Fibroblast of peridontal ligament (primary cell): ENCODE results near the gene CALR3.
"Not testable (repeated sequence)": the region's sequence is repeated elsewhere in the genome, so short reads cannot be mapped to it uniquely, and the experiment has no call there.

Source experiments
- DNase-seq: peaks from one replicate; pipeline ENCODE4 v3.0.0-alpha.2; 2010; ENCODE audit errors: extremely low read depth

Gene CALR3

DNA sequence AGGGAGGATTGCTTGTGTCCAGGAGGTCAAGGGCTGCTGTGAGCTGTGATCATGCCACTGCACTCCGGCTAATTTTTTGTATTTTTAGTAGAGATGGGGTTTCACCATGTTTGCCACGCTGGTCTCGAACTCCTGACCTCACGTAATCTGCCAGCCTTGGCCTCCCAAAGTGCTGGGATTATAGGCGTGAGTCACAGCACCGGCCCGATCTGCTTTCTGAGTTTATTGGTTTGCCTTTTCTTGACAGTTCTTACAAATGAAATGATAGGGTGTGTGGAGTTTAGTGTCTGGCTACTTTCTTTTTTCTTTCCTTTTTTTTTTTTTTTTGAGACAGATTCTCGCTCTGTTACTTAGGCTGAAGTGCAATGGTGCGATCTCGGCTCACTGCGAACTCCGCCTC lies 1.1 kb upstream of the CALR3 start:
- DNase-seq = peak; percentile 25

DNA sequence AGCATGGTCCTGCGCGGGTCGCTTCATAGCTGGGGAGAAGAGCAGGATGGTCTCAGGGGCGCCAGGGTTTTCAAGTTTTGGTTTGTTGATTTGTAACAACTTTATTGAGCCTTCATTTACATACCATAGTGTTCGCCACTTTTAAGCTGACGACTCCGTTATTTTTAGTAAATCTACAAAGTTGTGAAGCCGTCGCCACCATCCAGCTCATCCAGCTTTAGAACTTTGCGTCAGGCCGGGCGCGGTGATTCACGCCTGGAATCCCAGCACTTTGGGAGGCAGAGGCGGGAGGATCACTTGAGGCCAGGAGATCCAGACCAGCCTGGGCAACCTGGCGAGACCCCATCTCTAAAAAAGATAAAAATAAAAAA lies 631 bp upstream of the CALR3 start:
- DNase-seq = peak; percentile 62

DNA sequence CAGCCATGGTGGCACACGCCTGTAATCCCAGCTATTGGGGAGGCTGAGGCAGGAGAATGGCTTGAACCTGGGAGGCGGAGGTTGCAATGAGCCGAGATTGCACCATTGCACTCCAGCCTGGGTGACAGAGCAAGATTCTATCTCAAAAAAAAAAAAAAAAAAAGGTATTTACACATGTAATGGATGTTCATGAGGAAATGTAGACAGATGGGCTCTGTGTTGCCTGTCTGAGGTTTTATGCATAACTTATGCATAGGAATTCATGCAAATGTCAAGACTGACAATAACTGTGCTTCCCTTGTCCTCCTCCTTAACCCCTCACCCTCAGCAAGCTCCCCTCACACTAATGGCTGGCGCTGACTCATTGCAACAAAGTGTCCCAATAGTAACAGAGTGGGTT lies 9.5 kb downstream of the CALR3 start:
- DNase-seq = not testable (repeated sequence)

DNA sequence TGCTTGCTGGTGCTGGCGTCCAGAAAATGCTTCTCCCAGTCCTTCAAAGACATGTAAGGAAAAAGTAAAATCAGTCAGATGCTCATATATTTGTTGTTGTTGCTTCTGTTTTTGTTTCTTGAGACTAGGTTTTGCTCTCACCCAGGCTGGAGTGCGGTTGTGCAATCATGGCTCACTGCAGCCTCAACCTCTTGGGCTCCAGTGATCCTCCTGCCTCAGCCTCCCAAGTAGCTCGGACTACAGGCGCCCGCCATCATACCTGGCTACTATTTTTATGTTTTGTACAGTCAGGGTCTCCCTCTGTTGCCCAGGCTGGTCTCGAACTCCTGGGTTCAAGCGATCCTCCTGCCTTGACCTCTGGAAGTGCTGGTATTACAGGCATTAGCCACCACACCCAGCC lies 13.2 kb downstream of the CALR3 start:
- no peak for DNase-seq

DNA sequence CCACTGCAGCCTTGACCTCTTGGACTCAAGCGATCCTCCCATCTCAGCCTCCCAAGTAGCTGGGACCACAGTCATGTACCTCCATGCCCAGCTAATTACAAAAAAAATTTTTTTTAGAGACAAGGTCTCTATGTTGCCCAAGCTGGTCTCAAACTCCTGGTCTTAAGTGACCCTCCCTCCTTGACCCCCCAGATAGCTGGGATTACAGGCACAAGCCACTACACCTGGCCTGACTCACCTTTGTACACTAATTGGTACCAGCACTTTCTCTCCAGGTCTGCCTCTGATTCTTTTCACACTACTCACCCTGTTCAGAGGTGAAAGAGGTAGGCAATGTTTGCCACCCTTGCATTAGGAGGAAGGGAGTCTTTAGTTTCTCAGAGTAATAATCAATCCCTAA lies 18.7 kb downstream of the CALR3 start:
- DNase-seq = no peak

DNA sequence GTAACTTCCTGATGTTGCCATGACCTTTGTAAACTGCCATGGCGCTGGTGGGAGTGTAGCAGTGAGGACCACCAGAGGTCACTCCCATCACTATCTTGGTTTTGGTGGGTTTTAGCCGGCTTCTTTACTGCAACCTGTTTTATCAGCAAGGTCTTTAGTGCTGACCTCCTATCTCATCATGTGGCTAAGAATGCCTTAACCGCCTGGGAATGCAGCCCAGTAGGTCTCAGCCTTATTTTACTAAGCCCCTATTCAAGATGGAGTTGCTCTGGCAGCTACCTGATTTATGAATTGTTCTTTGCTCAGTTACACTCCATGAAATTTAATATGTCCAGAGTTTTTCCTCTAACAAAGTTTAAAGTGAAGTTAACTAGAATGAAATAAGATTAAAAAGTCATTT lies 19.6 kb downstream of the CALR3 start:
- no peak for DNase-seq

DNA sequence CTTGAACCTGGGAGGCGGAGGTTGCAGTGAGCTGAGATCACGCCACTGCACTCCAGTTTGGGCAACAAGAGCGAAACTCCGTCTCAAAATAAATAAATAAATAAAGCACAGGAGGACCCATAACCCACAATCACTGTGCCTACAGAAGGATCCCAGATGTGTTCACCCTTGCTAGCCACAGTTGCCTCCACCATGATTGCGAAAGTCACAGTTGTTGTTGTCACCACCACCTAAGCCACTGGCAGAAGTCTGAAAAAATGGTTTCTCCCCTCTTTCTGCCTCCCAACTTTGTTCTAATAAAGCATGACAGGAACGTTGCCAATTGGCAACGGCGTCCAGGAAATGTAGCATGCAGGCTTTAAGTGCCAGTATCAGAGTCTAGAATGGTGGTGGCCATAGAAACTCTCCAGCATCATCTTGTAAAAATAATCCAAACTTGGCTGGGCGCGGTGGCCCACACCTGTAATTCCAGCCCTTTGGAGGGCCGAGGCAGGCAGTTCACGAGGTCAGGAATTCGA lies 22.0 kb downstream of the CALR3 start:
- DNase-seq = no peak

DNA sequence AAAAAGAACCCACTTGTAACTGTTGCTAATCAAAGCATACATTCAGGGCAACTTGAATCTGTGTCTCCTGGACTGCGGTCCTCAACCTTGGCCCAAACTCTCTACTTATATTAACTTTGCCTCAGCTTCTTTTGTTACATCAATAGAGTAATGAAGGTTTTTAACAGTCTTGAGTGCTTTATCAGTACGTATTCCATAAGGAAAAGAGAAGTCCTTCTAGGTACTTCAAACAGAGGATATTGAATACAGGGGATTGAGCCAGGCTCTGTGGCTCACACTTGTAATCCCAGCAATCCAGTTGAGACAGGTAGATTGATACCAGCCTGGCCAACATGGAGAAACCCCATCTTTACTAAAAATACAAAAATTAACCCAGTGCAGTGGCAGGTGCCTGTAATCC lies 23.0 kb downstream of the CALR3 start:
- no peak for DNase-seq

DNA sequence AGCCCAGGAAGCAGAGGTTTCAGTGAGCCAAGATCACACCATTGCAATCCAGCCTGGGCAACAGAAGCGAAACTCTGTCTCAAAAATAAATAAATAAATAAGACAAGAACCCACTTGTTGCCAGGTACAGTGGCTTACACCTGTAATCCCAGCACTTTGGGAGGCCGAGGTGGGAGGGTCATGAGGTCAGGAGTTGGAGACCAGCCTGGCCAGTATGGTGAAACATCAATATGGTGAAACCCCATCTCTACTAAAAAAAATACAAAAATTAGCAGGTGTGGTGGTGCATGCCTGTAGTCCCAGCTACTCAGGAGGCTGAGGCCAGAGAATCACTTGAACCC lies 23.4 kb downstream of the CALR3 start:
- not testable (repeated sequence) for DNase-seq

DNA sequence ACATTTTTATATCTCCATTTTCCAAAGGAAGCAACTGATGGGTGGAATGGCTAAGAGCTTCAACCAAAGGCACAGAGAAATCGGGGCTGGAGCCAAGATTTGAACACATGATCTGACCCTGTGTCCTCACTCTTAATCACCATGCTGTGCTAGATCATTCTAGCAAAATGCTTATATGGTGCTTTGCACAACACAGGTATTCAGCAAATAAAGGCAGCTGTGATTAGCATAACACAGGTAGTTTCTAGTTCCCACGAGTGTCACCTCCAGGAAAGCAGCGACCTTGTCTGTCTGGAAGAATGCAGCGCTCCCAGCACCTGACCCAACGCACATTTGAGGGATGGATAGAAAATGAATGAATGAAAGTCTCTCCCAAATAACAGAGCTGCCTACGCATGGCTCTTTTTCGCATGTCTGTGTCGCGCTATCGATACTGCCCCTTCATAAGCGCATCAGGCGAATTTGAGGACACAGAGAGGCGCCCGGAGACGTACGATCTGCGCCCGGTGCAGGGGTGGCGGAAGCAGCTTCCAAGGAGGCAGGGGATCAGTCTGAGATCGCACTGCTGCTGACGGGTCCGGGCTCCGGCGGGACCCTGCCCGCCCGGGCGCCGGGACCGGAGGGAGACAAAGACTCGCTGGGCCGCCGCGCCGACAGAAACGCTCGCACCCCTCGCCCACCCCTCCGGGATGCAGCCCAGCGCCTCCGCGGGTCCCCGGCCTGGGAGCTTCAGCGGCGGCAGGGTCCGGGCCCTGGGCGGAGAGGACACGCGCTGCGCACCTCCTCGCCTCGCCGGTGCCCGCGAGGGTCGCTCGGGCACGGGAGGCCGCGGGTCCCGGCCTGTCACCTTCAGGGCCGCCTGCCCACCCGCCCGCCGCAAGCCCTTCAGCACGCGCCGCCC lies 24.8 kb downstream of the CALR3 start:
- peak; percentile 66 for DNase-seq

DNA sequence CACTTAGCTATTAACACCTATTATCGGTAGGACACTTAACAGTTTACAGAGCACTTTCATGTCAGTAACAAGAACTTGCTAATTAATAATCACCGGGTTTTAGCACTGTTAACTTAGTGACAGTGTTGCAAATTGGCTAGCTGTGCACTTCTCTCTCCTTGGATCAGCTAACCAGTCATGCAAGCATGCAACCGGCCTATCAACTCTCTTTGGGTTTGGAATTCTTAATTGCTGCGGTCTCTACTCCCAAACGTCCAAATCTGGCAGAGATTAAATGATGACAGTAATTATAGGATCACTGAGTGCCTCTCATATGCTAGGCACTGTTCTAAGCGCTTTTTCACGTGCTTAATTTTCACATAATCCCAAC lies 25.4 kb downstream of the CALR3 start:
- no peak for DNase-seq

DNA sequence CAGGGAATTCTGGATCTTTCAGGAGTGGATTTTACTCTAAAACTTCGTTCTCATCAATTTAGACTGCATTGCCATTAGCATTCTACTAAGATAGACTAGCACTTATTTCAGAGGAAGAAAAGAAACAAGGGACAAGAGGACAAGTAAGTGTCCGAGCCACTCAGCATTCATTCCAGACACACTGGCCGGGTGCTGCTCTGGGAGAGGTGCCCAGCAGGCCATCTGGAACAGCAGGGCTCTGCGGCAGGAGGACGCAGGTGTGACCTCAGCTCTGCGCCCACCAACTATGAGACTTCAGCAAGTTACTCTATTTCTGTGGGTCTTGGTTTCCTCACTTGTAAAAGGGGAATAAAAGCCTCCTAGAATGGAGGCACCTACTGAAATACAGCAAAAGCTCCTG lies 28.4 kb downstream of the CALR3 start:
- DNase-seq = no peak

DNA sequence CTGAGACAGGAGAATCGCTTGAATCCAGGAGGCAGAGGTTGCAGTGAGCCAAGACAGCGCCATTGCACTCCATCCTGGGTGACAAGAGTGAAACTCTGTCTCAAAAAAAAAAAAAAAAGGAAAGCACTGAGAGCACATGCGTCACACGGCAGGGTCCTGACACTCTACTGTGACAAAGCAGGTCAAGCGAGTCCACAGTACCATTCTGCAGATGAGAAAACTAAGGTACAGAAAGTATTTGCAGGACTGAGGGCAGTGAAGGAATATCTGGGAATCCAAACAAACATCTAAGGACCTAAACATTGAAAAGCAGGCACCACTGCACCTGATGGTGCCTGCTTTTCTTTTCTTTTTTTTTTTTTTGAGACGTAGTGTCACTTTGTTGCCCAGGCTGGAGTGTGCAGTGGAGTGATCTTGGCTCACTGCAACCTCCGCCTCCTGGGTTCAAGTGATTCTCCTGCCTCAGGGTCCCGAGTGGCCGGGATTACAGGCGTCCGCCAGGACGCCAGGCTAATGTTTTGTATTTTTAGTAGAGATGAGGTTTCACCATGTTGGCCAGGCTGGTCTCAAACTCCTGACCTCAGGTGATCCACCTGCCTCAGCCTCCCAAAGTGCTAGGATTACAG lies 29.1 kb downstream of the CALR3 start:
- DNase-seq = not testable (repeated sequence)

DNA sequence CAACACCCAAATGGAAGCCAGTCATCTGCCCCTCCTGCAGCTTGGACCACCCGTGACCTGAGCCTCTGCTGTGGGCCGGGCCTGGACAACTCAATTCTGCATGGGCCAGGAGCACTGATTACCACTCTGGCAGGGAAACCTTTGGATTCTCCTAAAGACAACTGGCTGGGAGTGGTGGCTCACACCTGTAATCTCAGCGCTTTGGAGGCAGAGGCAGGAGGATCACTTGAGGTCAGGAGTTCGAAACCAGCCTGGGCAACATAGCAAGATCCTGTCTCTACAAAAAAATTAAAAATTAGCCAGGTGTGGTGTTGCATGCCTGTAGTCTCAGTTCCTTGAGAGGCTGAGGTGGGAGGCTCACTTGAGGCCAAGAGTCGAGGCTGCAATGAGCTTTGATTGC lies 30.7 kb downstream of the CALR3 start:
- DNase-seq = no peak

DNA sequence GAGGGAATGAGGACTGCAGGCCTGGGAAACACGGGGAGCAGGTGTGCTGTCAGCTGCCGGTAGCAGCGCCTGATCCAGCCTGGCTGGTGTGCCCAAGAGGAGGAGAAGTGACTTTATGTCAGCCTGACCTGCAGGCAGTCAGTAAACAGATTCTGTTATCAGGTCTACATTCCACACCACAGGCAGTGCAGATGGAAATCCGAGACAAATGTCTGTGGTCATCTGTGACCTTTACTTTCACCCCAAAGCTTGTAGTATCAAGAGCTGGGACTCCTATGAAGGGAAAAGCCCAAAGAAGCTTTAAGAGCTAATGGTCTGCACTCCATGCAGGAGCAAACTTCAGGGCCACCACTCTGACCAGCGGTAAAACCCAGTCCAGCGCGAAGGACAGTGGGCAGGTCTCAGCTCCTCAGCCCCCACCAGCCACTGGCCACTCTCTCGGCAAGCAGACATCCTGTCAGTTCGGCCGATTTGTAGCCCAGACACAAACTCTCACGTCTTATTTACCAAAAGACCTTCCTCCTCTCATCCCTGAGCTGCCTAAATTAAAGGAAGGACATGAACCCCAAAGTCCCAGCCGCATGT lies 31.9 kb downstream of the CALR3 start:
- no peak for DNase-seq

DNA sequence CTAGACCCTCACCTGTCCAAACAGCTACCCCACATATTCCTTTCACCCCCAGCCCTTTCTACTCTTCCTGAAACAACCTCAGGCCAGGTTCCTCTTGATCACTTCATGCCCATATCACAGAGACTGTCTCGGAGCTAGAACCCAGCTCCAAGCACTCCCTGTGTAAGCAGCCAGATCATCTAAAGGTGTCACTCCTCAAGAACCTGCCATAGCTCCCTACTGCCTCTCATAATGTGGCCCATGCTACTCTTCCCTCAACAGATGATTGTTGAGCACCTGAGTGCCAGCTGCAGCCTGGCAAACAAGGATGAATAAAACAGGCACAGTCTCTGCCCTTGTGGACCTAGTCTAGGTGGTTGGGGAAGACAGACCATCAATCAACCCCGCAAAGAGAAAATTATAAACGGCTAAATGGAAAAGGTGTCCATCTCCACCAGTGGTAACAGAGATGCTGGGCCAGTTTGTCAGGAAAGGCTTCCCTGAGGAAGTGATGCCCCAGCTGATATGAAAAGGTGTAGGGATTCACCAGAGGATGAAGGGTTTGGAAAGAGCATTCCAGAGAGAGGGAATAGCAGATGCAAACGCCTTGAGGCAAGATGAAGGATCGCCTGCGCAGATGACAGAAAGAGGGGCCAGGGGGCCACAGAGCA lies 32.5 kb downstream of the CALR3 start:
- no peak for DNase-seq

DNA sequence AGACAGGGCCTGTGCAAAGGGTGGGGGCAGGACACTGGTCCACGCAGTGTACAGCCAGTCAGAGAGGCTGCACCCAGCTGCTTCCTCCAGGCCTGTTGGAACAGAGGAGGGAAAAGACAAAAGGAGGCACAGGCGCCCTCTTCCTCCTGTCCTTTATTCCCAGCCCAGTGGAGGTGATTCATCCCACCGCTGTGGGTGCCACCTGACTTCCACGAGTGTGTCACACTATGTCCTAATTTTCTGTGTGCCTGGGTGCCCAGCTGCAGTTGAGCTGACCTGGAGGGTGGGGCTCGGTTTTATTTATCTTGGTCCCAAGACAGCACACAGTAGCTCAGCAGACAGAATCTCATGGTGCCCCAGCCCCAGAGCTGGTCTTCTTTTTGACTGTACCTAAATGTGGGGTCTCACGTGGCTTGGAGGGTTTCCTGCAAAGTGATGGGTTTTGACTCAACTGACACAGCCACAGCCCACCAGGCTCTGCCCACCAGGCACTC lies 33.2 kb downstream of the CALR3 start:
- DNase-seq = no peak

DNA sequence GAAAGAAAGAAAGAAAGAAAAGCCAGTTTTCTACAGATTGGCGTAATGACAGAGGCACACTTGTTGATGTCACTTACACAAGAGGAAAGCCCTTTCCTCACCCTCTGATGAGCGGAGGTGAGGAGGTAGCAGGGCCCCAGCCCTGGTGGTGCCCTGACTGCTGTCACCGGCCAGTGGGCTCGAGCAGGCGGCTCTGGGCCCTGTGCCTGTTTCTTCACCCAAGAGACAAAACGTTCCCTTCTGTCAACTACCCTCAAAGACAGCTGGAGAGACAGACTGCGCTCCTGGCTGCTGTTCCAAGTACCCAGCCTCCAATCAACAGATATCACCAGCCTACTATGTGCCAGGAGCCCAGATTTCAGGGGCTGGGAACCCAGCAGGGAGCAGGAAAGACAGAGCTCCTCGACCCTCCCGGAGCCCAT lies 34.3 kb downstream of the CALR3 start:
- DNase-seq = no peak

DNA sequence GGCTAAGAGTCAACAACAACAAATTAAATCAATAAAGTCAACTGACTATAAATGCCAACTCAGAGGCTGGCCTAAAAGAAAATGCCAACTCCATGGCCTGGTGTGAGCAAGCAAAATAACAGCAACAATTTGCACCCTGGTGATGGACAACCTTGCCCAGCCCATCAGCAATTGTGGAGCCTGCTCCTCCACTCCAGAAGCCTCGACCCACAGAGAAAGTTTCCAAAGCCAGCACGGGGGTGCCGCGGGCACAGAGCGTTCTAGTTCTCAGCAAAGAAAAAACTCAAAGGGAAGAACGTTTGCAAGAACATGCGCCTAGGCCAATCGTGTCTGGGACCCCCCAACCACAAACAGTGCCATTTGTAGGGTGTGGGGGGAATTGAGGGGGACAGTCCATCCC lies 35.5 kb downstream of the CALR3 start:
- DNase-seq = no peak

DNA sequence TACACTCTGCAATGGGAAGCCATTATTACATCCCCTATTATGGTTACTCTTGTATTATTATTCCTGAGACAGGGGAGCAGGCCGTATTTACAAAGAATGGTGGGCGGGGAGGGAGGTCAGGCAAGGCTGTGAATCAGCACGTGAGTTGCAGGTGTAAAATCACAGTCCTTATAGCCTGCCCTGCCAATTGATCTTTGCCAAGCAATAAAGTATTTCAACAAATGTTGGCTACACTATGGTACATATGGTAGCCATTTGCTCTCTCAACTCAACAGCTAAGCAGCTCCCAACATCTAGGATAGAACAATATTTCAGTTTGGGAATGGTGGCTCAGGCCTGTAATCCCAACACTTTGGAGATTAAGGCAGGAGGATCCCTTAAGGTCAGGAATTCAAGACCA lies 36.3 kb downstream of the CALR3 start:
- no peak for DNase-seq

DNA sequence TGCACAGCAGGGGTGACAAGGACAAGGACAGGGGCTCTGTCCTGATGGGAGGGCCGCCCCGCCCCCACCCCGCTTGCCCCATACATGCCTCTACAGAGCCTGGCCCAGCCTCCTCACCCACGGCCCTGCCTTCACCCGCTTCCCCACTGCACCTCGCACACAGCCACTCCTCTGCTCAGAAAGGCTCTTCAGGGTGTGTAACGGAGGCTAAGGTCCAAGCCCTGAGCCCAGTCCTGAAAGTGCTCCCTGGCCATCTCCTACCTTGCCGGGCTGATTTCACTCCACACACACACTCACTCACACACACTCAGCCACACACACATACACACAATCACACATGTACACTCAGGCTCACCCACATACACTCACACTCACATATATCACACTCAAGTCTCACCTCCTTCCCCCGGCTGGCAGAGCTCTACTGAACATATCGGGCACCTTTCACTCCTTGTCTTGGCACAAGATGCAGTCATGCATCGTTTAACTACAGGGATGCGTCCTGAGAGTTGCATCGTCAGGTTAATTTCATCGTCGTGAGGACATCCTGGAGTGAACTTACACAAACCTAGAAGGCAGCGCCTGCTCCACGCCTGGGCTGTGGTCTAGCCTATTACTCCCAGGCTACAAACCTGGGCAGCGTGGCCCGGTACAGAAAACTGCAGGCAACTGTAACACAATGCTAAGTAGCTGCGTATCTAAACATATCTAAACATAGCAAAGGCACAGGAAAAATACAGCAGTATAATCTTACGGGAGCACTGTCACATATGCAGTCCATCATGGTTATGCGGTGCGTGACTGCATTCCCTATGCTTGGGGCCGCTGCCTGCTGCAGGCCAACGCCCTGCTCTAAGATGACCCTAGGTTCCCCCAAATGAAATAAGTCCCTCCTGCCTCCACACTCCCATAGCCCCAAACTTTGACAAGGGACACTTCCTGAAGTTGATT lies 37.3 kb downstream of the CALR3 start:
- DNase-seq = no peak
